Activated CD4-positive, alpha-beta T cell treated with anti-CD3 and anti-CD28 coated beads for 4 hours (primary cell): ENCODE results near the gene PIGB.
"Not testable (repeated sequence)": the region's sequence is repeated elsewhere in the genome, so short reads cannot be mapped to it uniquely, and the experiment has no call there.

Experiments
- DNase-seq, 2 donors: peaks; one replicate each; pipeline ENCODE4 v3.0.0-alpha.2; 2020

PIGB gene

DNA sequence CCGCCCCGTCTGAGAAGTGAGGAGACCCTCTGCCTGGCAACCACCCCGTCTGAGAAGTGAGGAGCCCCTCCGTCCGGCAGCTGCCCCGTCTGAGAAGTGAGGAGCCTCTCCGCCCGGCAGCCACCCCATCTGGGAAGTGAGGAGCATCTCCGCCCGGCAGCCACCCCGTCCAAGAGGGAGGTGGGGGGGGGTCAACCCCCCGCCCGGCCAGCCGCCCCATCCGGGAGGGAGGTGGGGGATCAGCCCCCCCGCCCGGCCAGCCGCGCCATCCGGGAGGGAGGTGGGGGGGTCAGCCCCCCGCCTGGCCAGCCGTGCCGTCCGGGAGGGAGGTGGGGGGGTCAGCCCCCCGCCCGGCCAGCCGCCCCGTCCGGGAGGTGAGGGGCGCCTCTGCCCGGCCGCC lies 16.2 kb upstream of the PIGB start:
- DNase-seq, result not testable (repeated sequence)

DNA sequence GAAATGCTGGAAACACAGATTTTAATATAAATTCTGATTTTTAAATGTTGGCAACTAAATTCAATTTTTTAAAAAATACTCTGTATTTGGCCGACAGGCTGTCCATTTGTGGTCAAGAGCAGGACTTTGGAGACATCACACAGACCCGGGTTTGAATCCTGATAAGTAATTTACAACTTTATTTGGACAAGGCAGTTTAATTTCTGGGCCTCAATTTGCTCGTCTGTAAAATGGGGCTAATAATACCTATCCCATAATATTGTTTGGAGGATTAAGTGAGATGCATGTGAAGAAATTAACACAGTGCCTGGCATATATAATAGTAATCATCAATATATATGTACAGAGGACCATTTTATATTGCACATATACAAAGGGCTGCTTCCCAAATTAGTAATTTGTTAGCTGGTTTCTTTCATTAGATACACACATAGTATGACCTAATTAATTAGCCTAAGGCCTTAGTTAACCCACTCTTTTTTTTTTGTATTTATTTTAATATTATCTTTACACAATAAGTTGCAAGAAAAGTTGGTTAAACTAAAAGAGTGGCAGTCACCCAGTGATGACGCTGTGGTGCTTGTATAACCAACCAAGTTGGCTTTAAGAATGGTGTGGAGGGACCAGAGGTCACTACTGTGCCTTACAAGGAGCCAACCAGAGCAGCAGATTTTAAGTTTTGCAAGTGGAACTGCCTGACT lies 665 bp downstream of the PIGB start:
- DNase-seq, result no peak

DNA sequence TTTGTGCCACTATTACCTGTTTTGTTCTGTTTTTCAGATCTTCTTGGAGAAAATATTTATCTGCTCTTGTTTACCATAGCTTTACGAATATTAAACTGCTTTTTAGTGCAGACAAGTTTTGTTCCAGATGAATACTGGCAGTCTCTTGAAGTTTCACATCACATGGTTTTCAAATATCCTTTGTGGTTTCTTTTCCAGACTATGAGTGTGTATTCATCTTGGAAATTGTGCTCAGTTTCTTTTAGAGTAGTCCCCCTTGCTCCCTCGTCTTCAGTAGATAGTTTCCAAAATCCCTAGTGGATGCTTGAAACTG lies 1.2 kb downstream of the PIGB start:
- no peak for DNase-seq

DNA sequence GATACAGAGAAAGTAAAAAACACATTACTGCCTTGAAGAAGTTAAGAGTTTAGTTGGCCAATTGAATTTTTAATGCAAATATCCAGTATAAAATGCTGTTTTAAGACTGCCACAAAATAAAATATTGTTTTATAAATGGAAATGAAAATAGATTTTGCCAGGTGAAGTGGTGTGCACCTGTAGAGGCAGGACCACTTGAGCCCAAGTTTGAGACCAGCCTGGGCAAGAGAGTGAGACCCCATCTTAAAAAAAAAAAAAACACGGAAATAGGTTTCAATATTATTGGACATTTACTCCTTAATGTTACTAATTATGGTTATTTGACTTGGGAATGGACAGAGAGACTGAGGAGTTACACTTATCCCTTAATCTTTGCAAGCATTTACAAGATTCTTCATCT lies 1.9 kb downstream of the PIGB start:
- DNase-seq, result no peak

DNA sequence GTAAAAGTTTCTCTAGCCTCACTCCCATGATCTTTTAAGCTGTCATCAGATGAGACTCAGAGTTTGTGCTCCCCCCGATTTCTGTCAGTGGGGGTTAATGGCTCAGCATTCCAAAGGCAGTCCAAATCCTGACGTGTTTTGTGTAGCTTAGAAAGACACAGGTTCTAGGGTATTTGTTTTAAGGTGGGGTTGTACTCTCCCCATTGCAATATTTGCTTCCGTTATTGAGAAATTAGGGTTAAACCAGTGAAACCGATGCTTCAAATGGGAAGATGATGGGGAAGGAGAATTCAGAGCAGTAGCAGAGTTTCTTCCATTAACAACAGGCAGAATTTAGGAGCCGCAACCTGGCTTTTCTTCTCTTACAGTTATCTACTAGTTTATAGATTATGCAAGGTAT lies 3.4 kb downstream of the PIGB start:
- no peak for DNase-seq

DNA sequence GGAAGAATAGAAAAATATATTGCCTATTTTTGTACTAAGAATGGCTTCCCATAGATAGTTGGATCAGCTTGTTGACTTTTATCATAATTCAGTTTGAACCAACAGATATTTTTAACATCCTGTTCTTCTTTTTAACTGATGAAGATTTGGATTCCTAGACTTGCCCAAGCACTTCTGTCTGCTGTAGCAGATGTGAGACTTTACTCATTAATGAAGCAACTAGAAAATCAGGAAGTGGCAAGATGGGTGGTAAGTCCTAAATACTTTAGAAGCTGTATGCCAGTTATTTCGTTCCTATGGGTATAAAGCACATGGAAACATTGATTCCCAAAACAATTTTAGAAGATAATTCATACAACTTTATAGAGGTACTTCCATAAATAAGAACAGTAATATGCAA lies 8.4 kb downstream of the PIGB start:
- DNase-seq, result no peak

DNA sequence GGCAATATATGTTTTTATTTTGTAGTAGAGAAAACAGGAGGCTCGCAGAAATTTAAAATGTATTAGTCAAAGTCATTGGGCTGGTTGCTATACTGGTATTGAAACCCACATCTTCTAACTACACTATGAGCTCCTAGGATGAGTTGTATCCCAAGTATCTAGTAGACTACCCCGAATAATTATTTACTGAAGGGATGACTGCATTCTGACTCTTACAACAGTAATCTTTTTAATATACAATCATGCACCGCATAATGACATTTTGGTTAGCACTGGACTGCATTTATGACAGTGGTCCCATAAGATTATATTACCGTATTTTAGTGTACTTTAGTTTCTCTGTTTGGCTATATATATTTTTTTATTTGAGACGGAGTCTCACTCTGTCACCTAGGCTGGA lies 15.3 kb downstream of the PIGB start:
- no peak for DNase-seq

DNA sequence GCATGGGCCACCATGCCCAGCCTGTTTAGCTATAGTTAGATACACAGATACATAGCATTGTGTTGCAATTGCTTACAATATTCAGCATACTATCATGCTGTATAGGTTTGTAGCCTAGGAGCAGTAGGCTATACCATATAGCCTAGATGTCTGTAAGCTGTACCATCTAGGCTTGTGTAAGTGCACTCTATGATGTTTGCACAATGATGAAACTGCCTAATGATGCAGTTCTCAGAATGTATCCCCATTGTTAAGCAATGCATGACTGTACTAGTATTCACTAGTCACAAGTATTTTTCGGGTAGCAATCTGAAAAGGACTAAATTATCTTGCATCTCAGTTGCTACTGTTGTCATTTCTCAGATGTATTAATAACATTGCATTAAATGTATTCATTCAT lies 16.0 kb downstream of the PIGB start:
- no peak for DNase-seq

DNA sequence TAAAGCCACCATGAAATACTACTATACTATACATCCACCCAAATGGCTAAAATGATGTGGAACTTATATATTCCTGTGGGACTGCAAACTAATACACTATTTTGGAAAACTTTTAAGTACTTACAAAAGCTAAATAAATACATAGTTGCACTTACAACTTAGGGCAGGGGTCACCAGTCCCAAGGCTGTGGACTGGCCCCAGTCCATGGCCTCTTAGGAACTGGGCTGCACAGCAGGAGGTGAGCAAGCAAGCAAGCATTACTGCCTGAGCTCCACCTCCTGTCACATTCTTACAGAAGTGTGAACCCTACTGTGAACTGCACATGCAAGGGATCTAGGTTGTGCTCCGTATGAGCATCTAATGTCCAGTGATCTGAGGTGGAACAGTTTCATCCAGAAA lies 18.1 kb downstream of the PIGB start:
- DNase-seq, result no peak

DNA sequence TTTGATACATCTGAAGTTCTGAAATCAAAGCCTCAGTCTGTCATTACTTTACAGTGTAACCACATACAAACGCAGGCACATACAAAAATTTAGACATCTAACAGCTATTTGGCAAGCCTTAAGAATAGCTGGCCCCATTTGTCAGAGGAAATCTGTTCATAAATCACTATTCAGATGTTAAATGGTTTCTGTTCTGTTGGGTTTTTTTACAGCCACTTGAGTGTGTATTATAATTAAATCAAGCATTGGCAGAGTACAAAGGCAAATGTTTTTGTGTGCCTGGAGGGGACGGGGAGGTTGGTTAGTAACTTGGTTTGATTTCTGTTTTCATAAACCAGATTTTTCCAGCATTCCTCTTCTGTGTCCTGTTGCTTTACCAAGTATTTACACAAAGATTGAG lies 24.1 kb downstream of the PIGB start:
- no peak for DNase-seq

DNA sequence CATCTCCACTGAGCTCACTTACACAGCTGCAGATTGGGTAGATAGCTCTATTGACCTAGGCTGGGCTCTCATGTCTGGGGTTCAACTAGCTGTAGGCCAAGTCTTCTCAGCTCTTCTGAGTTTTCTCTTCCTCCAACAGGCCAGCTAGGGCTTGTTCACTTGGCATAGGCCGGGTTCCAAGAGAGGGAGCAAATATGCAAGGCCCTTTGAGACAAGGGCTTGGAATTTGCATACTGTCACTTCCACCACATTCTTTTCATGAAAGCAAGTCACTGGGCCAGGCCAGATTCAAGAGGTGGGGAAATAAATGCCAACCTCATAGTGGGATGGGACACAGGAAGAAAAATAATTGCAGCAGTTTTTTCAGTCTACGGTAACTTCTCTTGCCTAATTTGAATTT lies 25.2 kb downstream of the PIGB start:
- DNase-seq, result no peak

DNA sequence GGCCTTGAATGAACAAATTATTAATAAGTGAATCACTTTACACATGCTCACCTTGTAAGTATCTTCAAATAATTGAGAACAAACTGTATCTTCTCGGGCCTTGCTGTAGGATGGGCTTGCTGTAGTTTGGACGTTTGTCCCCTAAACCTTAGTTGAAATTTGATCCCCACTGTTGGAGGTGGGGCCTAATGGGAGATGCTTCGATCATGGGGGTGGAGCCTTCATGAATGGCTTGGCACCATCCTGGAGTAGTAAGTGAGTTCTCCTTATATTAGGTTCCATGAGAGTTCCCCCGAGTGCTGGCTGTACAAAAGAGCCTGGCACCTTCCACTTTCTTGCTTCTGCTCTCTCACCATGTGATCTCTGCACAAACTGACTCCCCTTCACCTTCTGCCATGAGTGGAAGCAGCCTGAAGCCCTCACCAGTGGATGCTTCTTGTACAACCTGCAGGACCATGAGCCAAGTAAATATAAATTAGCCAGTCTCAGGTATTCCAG lies 29.3 kb downstream of the PIGB start:
- no peak for DNase-seq

DNA sequence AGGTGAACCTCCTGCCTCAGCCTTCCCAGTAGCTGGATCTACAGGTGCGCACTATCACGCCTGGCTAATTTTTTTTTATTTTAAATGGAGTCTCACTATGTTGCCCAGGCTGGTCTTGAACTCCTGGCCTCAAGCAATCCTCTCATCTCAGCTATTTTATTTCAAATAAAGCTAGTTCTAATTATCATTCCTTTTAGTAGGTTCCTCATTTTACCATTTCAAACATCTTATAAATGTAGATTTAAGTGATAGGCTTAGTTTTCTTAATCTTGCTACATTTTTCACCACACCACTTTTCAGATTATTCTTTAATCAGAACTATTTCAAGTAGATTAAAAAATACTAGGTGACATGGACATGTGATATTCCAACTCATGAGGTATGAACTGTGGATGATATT lies 30.3 kb downstream of the PIGB start:
- DNase-seq, result no peak

DNA sequence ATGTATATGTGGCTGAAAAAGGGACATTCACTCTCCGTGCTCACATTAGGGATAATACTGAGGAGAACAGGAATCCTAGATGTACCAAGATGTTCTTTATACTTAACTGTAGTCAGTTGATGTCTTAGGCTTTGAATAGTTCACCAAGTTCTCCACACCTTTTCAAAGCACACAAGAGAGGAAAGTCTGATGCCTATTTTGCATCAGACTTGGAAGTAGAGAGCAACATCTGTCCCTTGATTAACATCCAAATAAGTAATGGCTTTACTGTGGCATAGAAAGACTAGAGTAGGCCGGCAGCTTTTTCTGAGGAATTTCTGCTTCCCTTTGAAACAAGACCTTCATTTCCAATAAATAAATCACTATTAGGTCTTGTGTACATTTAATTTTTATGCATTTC lies 34.0 kb downstream of the PIGB start:
- DNase-seq, result no peak

DNA sequence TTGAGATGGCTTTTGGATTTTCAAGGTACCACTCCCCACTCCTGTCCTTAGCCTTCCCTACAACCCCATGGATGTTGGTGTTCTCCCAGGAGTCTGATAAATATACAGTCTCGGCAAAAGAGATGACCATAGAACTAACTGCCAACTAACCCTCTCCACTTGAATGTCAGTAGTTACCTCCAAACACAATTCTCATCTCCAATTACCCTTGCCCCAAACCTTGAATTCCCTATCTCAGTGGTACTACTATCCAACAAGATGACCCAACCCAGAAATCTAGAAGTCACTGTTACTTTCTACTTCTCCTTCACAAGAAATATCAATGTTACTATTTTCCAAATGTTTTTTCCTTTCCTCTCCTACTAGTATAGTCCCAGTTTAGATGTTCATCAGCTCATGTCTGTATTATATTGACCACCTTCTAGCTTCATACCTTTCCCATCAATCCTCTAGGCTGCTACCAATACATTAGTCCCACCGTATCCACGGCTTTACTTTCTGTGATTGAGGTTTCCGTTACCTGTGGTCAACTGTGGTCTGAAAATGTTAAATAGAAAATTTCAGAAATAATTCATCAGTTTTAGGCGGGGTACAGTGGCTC lies 38.1 kb downstream of the PIGB start:
- DNase-seq, result no peak

DNA sequence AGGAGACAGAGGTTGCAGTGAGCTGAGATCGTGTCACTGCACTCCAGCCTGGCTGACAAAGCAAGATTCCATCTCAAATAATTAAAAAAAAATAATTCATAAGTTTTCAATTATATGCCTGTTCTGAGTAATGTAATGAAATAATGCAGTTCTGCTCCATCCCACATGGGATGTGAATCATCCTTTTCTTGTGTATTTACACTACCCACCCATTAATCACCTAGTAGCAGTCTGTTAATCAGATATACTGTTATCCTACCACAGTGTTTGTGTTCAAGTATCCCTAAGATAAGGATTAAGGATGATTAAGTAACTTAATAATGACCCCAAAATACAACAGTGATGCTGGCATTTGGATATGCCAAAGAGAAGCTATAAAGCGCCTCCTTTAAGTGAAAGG lies 38.8 kb downstream of the PIGB start:
- DNase-seq, result no peak

DNA sequence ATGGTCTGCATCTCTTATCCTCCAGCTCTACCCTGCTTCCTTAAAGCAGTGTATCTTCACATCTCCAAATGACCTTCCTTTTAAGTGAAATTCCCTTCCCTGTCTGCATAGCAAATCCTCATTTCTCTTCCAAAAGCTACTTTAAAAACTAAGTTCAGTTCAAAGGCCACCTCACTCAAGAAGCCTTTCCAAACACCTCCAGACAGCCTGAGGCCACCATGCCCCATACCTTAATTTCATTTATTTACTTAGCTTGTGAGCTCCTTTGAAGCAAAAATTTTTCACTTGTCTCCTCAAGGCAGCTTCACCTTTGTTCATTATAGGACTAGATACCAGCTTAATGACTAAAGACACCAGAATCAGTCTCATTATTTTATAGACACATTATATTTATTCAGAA lies 39.4 kb downstream of the PIGB start:
- DNase-seq, result no peak

DNA sequence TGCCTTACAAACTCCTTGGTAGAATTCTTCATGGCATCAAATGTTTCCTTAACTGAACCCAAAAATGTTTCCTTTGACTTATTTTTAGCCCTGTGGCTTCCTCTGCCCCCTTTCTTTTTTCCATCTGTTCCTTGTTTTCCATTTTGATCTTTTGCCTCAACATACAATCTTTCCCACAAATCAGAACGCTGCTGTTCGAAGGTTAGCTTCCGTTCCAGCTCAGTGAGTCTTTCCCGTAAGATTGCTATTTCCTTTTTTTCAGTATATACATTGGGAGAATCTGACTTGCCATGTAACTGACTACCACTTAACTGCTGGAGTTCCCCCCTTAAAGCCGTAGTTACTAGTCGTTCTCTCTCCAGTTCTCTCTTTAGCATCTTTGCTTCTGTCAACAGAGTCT lies 41.2 kb downstream of the PIGB start:
- DNase-seq, result no peak

DNA sequence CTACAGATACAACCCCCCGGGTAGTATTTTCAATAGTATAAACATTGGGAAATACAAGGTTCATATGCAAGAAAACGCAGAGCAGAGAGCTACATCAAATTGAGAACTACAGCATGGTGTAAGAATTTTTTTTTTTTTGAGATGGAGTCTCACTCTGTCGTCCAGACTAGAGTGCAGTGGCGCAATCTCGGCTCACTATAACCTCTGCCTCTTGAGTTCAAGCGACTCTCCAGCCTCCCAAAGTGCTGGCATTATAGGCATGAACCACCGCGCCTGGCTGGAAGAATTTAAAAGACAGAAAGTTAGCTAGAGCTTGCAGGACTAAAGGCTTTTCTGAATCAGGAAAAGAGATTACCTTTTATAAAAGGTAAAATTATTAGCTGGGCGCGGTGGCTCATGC lies 42.0 kb downstream of the PIGB start:
- no peak for DNase-seq

DNA sequence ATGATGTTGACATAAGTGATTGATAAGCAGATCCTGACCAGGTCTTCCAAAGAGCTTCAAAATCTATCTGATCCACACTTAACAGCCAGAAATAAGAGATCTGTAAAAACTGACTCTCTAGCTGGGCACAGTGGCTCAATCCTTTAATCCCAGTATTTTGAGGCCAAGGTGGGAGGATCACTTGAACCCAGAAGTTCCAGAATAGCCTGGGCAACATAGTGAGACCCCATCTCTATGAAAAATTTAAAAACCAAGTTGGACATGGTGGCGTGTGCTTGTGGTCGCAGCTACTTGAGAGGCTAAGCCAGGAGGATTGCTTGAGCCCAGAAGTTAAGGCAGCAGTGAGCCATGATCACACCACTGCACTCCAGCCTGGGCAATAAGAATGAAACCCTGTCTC lies 43.6 kb downstream of the PIGB start:
- DNase-seq, result no peak

DNA sequence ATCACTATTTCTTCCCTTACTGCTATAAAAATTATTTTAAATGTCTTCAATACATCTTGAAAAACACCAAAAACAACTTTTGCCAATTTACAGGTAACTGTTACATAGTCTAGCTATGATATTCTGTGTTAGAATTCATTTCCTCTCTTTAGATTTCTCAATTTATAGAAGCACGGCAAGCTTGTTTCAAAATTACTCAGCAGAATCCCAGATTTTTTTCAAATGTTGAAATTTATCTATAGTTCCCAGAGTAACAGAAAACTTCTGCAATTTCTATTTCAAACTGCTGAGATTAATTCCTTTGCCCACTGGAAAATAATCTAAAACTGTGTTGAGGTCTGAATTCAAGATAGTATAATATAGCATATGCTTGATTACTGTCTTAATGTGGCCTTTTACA lies 48.0 kb downstream of the PIGB start:
- DNase-seq, result no peak

DNA sequence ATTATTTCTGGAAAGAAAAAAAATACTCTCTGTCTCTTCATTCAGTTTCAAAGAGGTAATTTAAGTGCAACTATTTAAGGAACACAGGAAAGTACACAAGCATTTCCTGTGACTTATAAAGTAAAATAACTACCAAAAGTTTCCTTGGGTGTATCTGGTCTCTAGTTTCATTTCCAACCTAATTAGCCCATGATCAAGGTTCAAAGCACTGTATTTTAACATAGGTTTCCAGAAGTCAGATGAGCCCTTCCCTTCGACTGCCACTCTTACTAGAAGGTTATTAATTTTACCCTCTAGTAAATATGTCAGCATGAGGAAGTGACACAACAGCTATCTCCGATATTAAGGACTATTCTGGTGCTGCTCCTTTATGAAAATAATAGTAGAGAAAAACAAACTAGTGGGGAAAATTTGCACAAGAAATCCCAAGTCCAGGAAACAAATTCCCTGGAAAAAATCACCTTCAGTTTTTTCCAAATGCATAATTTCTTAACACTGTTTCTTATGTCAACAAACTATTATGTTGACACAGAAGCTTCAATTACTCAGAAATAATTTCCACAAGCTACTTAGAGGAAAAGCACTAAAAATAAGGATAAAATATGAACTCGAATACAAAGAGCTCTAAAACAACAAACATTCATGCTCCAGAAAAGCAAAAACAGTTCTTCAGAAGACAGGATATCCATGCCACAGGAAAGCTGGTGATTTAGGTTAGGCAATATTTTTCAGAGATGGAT lies 53.8 kb downstream of the PIGB start:
- DNase-seq, result no peak

DNA sequence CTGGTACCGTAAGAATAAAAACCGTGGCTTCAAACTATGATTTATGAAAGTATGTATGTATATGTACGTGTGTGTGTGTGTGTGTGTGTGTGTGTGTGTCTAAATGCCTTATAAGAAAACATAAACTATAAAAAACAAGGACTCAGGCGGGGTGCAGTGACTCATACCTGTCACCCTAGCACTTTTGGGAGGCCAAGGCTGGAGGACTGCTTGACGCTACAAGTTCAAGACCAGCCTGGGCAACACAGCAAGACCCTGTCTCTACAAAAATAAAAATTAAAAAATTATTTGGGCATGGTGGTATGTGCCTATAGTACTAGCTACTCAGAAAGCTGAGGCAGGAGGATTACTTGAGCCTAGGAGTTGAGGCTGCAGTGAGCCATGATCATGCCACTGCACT lies 60.1 kb downstream of the PIGB start:
- DNase-seq, result no peak

DNA sequence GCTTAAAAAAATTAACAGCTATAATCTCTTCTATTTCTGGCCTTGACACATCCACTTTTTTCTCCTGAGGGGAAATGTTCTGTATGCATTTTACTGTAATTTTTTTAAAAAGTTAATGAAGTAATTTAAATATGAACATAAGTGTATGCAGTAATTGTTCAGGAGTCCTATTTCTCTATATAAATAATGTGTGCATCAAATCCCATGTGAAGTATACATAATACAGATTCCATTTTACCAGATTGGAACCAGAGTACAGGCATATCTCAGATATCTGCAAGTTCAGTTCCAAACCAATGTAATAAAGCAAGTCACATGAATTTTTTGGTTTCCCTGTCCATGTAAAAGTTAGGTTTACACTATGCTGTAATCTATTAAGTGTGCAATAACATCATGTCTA lies 62.6 kb downstream of the PIGB start:
- DNase-seq, result no peak

DNA sequence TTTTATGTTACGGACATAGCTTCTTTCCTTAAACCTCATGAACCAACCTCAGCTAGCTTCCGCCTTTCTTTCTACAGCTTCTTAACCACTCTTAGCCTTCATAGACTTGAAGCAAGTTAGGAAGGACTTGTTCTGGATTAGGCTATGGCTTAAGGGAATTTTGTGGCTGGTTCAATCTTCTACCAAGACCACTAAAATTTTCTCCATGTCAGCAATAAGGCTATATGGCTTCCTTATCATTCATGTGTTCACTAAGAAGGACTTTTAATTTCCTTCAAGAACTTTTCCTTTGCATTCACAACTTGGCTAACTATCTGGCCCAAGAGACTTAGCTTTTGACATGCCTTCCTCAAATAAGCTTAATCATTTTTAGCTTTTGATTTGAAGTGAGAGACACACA lies 64.7 kb downstream of the PIGB start:
- DNase-seq, result no peak
